Mesothelial cell of epicardium (in vitro differentiated cells): Measurements from ENCODE around the gene CT45A7. TPM values are rescaled to one million over a fixed set of nuclear protein-coding genes. Genes with fewer than 3 reads are reported as not detected.
"Not testable (repeated sequence)": the region's sequence is repeated elsewhere in the genome, so short reads cannot be mapped to it uniquely, and the experiment has no call there.

Experiments used
- DNase-seq, 2 experiments: peaks; one replicate each; pipeline ENCODE4 v3.0.0; 2021; ENCODE audit warnings: low spot score in 2 of 2; ENCODE audit not compliant: unreplicated experiment in 2 of 2
- H3K27ac Mint-ChIP-seq: 2 replicates; pipeline ENCODE4 v1.8.0; 2021; ENCODE audit warnings: mixed read lengths
- H3K27me3 Mint-ChIP-seq: 2 replicates; pipeline ENCODE4 v1.8.0; 2021; ENCODE audit warnings: low read depth, mixed read lengths
- H3K36me3 Mint-ChIP-seq: 2 replicates; pipeline ENCODE4 v1.8.0; 2021; ENCODE audit warnings: mixed read lengths
- H3K4me1 Mint-ChIP-seq: 2 replicates; pipeline ENCODE4 v1.8.0; 2021; ENCODE audit warnings: mixed read lengths
- H3K4me3 Mint-ChIP-seq: 2 replicates; pipeline ENCODE4 v1.8.0; 2021; ENCODE audit warnings: mild to moderate bottlenecking, moderate library complexity, mixed read lengths
- H3K9me3 Mint-ChIP-seq: 2 replicates; pipeline ENCODE4 v1.8.0; 2021; ENCODE audit warnings: mixed read lengths
- total RNA-seq: library from RNA; stranded (reverse); gene quantifications from 3 replicates; pipeline ENCODE4 v1.2.1, GENCODE V29; 2021

CT45A7 gene
- total RNA-seq = not detected in 3 replicates

GRCh38 chrX:135837180-135837579 lies at the start of gene CT45A7:
Gene CT45A7 (minus strand): TSS chrX:135837280. CDS start chrX:135833533, 3,747 bp downstream.
- not testable (repeated sequence) for H3K27me3 Mint-ChIP-seq, H3K27ac Mint-ChIP-seq, H3K4me3 Mint-ChIP-seq, DNase-seq, H3K36me3 Mint-ChIP-seq, H3K4me1 Mint-ChIP-seq, H3K9me3 Mint-ChIP-seq

- H3K4me1 Mint-ChIP-seq, H3K27ac Mint-ChIP-seq, H3K36me3 Mint-ChIP-seq, H3K27me3 Mint-ChIP-seq, DNase-seq, H3K9me3 Mint-ChIP-seq, H3K4me3 Mint-ChIP-seq: not testable (repeated sequence)
These were observed 45.7 kb upstream of the CT45A7 start for GRCh38 chrX:135882741-135883140.

GRCh38 chrX:135871712-135872111 lies 34.6 kb upstream of the CT45A7 start, which contains the start of gene CT45A9:
Gene CT45A9 (minus strand): TSS chrX:135871812. CDS start chrX:135868061, 3,751 bp downstream.
- not testable (repeated sequence) for H3K27me3 Mint-ChIP-seq, DNase-seq, H3K27ac Mint-ChIP-seq, H3K9me3 Mint-ChIP-seq, H3K4me1 Mint-ChIP-seq, H3K36me3 Mint-ChIP-seq, H3K4me3 Mint-ChIP-seq

- not testable (repeated sequence) for H3K4me3 Mint-ChIP-seq, H3K27me3 Mint-ChIP-seq, DNase-seq, H3K27ac Mint-ChIP-seq, H3K9me3 Mint-ChIP-seq, H3K4me1 Mint-ChIP-seq, H3K36me3 Mint-ChIP-seq
These were observed 17.4 kb upstream of the CT45A7 start, which contains the start of gene CT45A8 for GRCh38 chrX:135854438-135854837. Gene CT45A8 (minus strand): TSS chrX:135854538. CDS start chrX:135850783, 3,755 bp downstream.

- not testable (repeated sequence) for H3K27me3 Mint-ChIP-seq, H3K27ac Mint-ChIP-seq, H3K9me3 Mint-ChIP-seq, DNase-seq, H3K36me3 Mint-ChIP-seq, H3K4me3 Mint-ChIP-seq, H3K4me1 Mint-ChIP-seq
These were observed 17.2 kb downstream of the CT45A7 start, which contains the start of gene CT45A2 for GRCh38 chrX:135819912-135820311. Gene CT45A2 (minus strand): TSS chrX:135820012. CDS start chrX:135816265, 3,747 bp downstream.

- H3K4me3 Mint-ChIP-seq, H3K4me1 Mint-ChIP-seq, DNase-seq, H3K9me3 Mint-ChIP-seq, H3K27ac Mint-ChIP-seq, H3K36me3 Mint-ChIP-seq, H3K27me3 Mint-ChIP-seq: not testable (repeated sequence)
These were observed 34.4 kb downstream of the CT45A7 start, which contains the start of gene CT45A6 for GRCh38 chrX:135802687-135803086. Gene CT45A6 (minus strand): TSS chrX:135802787. CDS start chrX:135798993, 3,794 bp downstream.

- DNase-seq, H3K4me1 Mint-ChIP-seq, H3K27me3 Mint-ChIP-seq, H3K27ac Mint-ChIP-seq, H3K9me3 Mint-ChIP-seq, H3K36me3 Mint-ChIP-seq, H3K4me3 Mint-ChIP-seq: not testable (repeated sequence)
These were observed 51.7 kb downstream of the CT45A7 start, which contains the start of gene CT45A5 for GRCh38 chrX:135785403-135785802. Gene CT45A5 (minus strand): TSS chrX:135785503. CDS start chrX:135781729, 3,774 bp downstream.

Other genes starting within 250 kb of the CT45A7 start
- gene CT45A1, start 123.6 kb downstream of the CT45A7 start, total RNA-seq = not detected in 3 replicates
- not detected in 3 replicates for gene CT45A3, start 69.1 kb downstream of the CT45A7 start, total RNA-seq
- not detected in 3 replicates for gene CT45A5, start 51.8 kb downstream of the CT45A7 start, total RNA-seq
- gene CT45A6, start 34.5 kb downstream of the CT45A7 start, total RNA-seq = not detected in 3 replicates
- not detected in 3 replicates for gene CT45A2, start 17.3 kb downstream of the CT45A7 start, total RNA-seq
- gene CT45A8, start 17.3 kb upstream of the CT45A7 start, total RNA-seq = not detected in 3 replicates
- gene CT45A9, start 34.5 kb upstream of the CT45A7 start, total RNA-seq = not detected in 3 replicates
- not detected in 3 replicates for gene CT45A10, start 56.2 kb upstream of the CT45A7 start, total RNA-seq
- gene SAGE1, start 56.4 kb upstream of the CT45A7 start, total RNA-seq = not detected in 3 replicates
- 16.7 to 17.6 TPM (median 16.9 TPM) in 3 replicates for gene MMGT1, start 136.7 kb upstream of the CT45A7 start, total RNA-seq
- gene SLC9A6, start 148.2 kb upstream of the CT45A7 start, total RNA-seq = 14.1 to 16.5 TPM (median 14.6 TPM) in 3 replicates